HCT116 (cell line): ENCODE data around the gene STAC. TPM values are rescaled to one million over a fixed set of nuclear protein-coding genes. Genes with fewer than 3 reads are reported as not detected.

Experiments
- ATAC-seq: fragments of 200-7000 bp; cut with Tn5 transposase; 2 replicates; pipeline ENCODE4 v1.9.1; 2020; ENCODE audit warnings: mild to moderate bottlenecking, moderate library complexity
- BruUV-seq: library from RNA; stranded (reverse); fragments of 400-500 nt; replicated peaks from 2 replicates; lab custom pipeline; 2021; lab: Mats Ljungman, UMichigan
- CTCF ChIA-PET: fragments of 300-600 bp; sonication (Branson Sonifier 250); formaldehyde crosslinking; loops from one replicate; lab custom pipeline; 2021; ENCODE audit warnings: antibody characterized with exemption; lab: Charles Lee
- POLR2A ChIA-PET: fragments of 300-600, 350-600 bp; sonication (Branson Sonifier 250); formaldehyde crosslinking; loops from one replicate; lab custom pipeline; 2021; ENCODE audit warnings: antibody characterized with exemption; lab: Charles Lee
- RAD21 ChIA-PET, 2 experiments: fragments of 300-600 bp; sonication (Branson Sonifier 250); formaldehyde crosslinking; loops; one replicate each; lab custom pipeline; 2023; ENCODE audit warnings: low total read pairs in 2 of 2; ENCODE audit not compliant: uncharacterized antibody in 2 of 2, unreplicated experiment in 2 of 2, low non-redundant PET in 1 of 2; lab: Charles Lee
- DNase-seq: peaks from one replicate; pipeline ENCODE4 v3.0.0-alpha.2; 2010; ENCODE audit warnings: low read depth, low spot score
- H2AFZ ChIP-seq: fragments of 200-600 bp; shearing (Covaris generic), sonication (generic); 2 replicates; pipeline ENCODE4 v1.6.1; 2017; ENCODE audit warnings: low read depth, mixed run types, mixed read lengths, antibody characterized with exemption, low read length; ENCODE audit not compliant: poor library complexity, severe bottlenecking
- H3K27ac ChIP-seq: 2 replicates; pipeline ENCODE4 v1.5.1; 2012; ENCODE audit warnings: low read depth, low read length
- H3K27me3 ChIP-seq: fragments of 200-600 bp; sonication (generic); 2 replicates; pipeline ENCODE4 v1.6.1; 2016; ENCODE audit warnings: mixed run types, low read length, mixed read lengths; ENCODE audit not compliant: insufficient read depth
- H3K36me3 ChIP-seq, 2 experiments: fragments of 200-500 bp in 1 of 2; fragments of 200-600 bp in 1 of 2; sonication (Bioruptor generic) in 1 of 2; sonication (generic) in 1 of 2; 2 replicates each; pipeline versions ENCODE4 v1.5.1 to v1.6.1; 2014 to 2016; ENCODE audit warnings: low read length in 2 of 2, inconsistent platforms in 1 of 2, mixed read lengths in 1 of 2, mixed run types in 1 of 2; ENCODE audit not compliant: insufficient read depth in 2 of 2, control insufficient read depth in 1 of 2
- H3K4me1 ChIP-seq, 2 experiments: fragments of 200-600 bp in 1 of 2; sonication (generic) in 1 of 2; 2 replicates each; pipeline versions ENCODE4 v1.5.1 to v1.6.1; 2012 to 2017; ENCODE audit warnings: low read length in 2 of 2, inconsistent platforms in 1 of 2, mild to moderate bottlenecking in 1 of 2, mixed read lengths in 1 of 2, mixed run types in 1 of 2, moderate library complexity in 1 of 2; ENCODE audit not compliant: insufficient read depth in 2 of 2, control insufficient read depth in 1 of 2
- H3K4me2 ChIP-seq: fragments of 200-600 bp; sonication (generic); 2 replicates; pipeline ENCODE4 v1.6.1; 2017; ENCODE audit warnings: mixed run types, low read length, mixed read lengths
- H3K4me3 ChIP-seq, 2 experiments: fragments of 200-600 bp in 1 of 2; sonication (generic) in 1 of 2; replicated peaks in 1 of 2; 2 replicates each; pipeline ENCODE4 v1.5.1; 2011 to 2016; ENCODE audit warnings: low read length in 2 of 2, control low read depth in 1 of 2, low read depth in 1 of 2, mild to moderate bottlenecking in 1 of 2, mixed read lengths in 1 of 2, mixed run types in 1 of 2
- H3K79me2 ChIP-seq: fragments of 200-600 bp; sonication (generic); 2 replicates; pipeline ENCODE4 v1.6.1; 2017; ENCODE audit warnings: mild to moderate bottlenecking, mixed run types, low read length, moderate library complexity, mixed read lengths; ENCODE audit not compliant: insufficient read depth
- H3K9ac ChIP-seq: fragments of 200-600 bp; sonication (generic); 2 replicates; pipeline ENCODE4 v1.6.1; 2016; ENCODE audit warnings: low read length, mixed read lengths
- H3K9me2 ChIP-seq: fragments of 200-600 bp; sonication (generic), shearing (Covaris generic); 2 replicates; pipeline ENCODE4 v1.6.1; 2017; ENCODE audit warnings: mixed run types, mild to moderate bottlenecking, moderate library complexity; ENCODE audit not compliant: insufficient read depth
- H3K9me3 ChIP-seq, 2 experiments: fragments of 200-500 bp in 1 of 2; fragments of 200-600 bp in 1 of 2; sonication (Bioruptor generic) in 1 of 2; sonication (generic) in 1 of 2; 2 replicates each; pipeline ENCODE4 v1.6.1; 2014 to 2017; ENCODE audit warnings: low read length in 2 of 2, mixed read lengths in 2 of 2, inconsistent platforms in 1 of 2, low read depth in 1 of 2, mild to moderate bottlenecking in 1 of 2, mixed run types in 1 of 2, moderate library complexity in 1 of 2; ENCODE audit not compliant: control insufficient read depth in 1 of 2, insufficient read depth in 1 of 2
- H4K20me1 ChIP-seq: fragments of 200-600 bp; sonication (generic), shearing (Covaris generic); 2 replicates; pipeline ENCODE4 v1.6.1; 2017; ENCODE audit warnings: mixed run types, mild to moderate bottlenecking, moderate library complexity; ENCODE audit not compliant: insufficient read depth
- CTCF ChIP-seq, 3 experiments: fragments of 200-600 bp in 1 of 3; sonication (generic) in 1 of 3; IDR thresholded peaks in 2 of 3; conservative IDR thresholded peaks in 1 of 3; 2 replicates each; pipeline ENCODE4 v1.5.1; 2012 to 2017; ENCODE audit warnings: low read depth in 2 of 3, low read length in 2 of 3, antibody characterized with exemption in 1 of 3, borderline replicate concordance in 1 of 3, control low read depth in 1 of 3, mild to moderate bottlenecking in 1 of 3, mixed read lengths in 1 of 3, mixed run types in 1 of 3, moderate library complexity in 1 of 3; ENCODE audit not compliant: insufficient read depth in 1 of 3
- ELF1 ChIP-seq: IDR thresholded peaks from 2 replicates; pipeline ENCODE4 v1.6.1; 2012; ENCODE audit warnings: low read depth, borderline replicate concordance
- MAX ChIP-seq: IDR thresholded peaks from 2 replicates; pipeline ENCODE4 v1.6.1; 2012
- REST ChIP-seq: IDR thresholded peaks from 2 replicates; pipeline ENCODE4 v1.6.1; 2012; ENCODE audit warnings: low read depth
- SIN3A ChIP-seq: IDR thresholded peaks from 2 replicates; pipeline ENCODE4 v1.6.1; 2012; ENCODE audit warnings: low read depth
- SRF ChIP-seq: IDR thresholded peaks from 2 replicates; pipeline ENCODE4 v1.6.1; 2012; ENCODE audit warnings: low read depth
- TCF7L2 ChIP-seq: IDR thresholded peaks from 2 replicates; pipeline ENCODE4 v1.7.0; 2011; ENCODE audit warnings: borderline replicate concordance, inconsistent platforms; ENCODE audit not compliant: insufficient read depth, insufficient read length; ENCODE audit errors: extremely low read depth
- ZFX ChIP-seq: fragments of 450-650 bp; IDR thresholded peaks from 2 replicates; pipeline ENCODE4 v1.6.1; 2017
- ZNF274 ChIP-seq: fragments of 200-500 bp; sonication (Bioruptor generic); IDR thresholded peaks from 2 replicates; pipeline ENCODE4 v1.6.1; 2014; ENCODE audit warnings: mild to moderate bottlenecking, low read depth, low read length, inconsistent platforms
- intact Hi-C: fragments of 100-400 bp; cut with micrococcal nuclease; formaldehyde crosslinking; loops from 2 replicates; pipeline ENCODE4 v1.10.0; 2022
- total RNA-seq: library from RNA; stranded (reverse); gene quantifications from one replicate; pipeline ENCODE4 v1.2.1, GENCODE V29; 2021; ENCODE audit not compliant: unreplicated experiment

Gene STAC
- total RNA-seq, 1 experiment from 2014 or later, result not detected

DNA sequence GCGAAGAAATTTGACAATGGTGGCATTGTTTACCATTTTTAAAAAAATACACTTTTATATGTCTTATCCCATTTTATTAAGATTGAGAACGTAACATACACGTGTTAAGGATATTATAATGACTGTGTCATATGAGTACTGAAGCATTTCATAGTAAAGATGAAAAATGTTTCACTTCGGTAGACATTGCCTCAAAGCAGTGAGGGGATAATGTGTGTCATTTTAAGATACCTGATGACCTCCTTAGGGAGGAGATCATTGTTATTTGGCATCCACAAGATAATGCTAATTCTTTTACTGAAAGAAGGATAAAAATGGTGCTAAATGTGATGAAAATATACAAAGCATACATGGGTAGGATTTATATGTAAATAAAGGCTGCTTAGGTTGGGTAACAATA lies 107.3 kb downstream of the STAC start:
- Histone ChIP-seq H3K9me3 (no peaks in the 10 kb centered on the region), H3K4me2 (no peak overlapping the region), H3K27ac (no peak overlapping the region), H3K4me1 (no peaks in the 10 kb centered on the region), H3K79me2 (no peaks in the 10 kb centered on the region), H3K9me2 (no peaks in the 10 kb centered on the region), H3K4me3 (no peak overlapping the region), H3K27me3 (0 out of 2 replicates have a peak, but pooled peaks cover 8% of the 10 kb centered on the region), H3K9ac (no peak overlapping the region), H4K20me1 (no peaks in the 10 kb centered on the region), H2AFZ (no peak overlapping the region), H3K36me3 (no peaks in the 10 kb centered on the region)
- no peak for TF ChIP-seq CTCF (IDR thresholded peaks at IDR 0.05 in 2 of 3, conservative IDR thresholded peaks at IDR 0.05 in 1 of 3; ENCODE audit: borderline replicate concordance in 1 of 3, insufficient read depth in 1 of 3, low read depth in 2 of 3, low read length in 2 of 3)
- TF ChIP-seq REST, result no peak
- no peak for TF ChIP-seq MAX
- TF ChIP-seq TCF7L2, result no peak
- no peak for TF ChIP-seq ELF1
- TF ChIP-seq ZFX, result no peak
- TF ChIP-seq SIN3A, result no peak
- TF ChIP-seq SRF, result no peak
- TF ChIP-seq ZNF274, result no peak
- DNase-seq, result no peak
- ChIA-PET RAD21 (no interaction called here), POLR2A (no interaction called here), CTCF (no interaction called here)
- intact Hi-C loops, result no loop called here
- BruUV-seq, result no TSS peak
- ATAC-seq, result no peak
